ENCODE data around the gene IP6K2. TPM values are rescaled to one million over a fixed set of nuclear protein-coding genes. Genes with fewer than 3 reads are reported as not detected.

IP6K2 gene
- total RNA-seq, 3 donors from 2014 or later: 84.0 to 185 (median 126) TPM

DNA sequence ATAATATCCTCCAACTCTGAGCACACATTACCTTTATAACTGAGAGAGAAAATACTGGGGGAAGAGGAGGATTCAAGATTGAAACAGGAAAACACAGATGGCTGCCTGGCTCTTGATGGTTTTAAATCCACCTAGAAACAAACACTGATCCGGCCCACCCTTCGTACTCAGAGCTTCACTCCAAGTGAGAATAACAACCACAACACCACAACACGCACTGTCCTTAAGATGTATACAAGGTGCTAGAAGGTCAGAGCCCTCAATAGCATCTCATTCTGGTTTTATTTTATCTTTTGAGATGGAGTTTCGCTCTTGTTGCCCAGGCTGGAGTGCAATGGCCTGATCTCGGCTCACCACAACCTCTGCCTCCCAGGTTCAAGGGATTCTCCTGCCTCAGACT, 9.9 kb downstream of the IP6K2 start:
- no peak for DNase-seq (ENCODE audit: low spot score in 2 of 2)
- H3K4me1 ChIP-seq: no peaks in the 10 kb centered on the region
- no peaks in the 10 kb centered on the region for H3K9me3 ChIP-seq
- H3K27me3 ChIP-seq: no peaks in the 10 kb centered on the region
- intact Hi-C loops (cut with DNase I; ENCODE audit: low total_unique reads): no loop called here
- no peaks in the 10 kb centered on the region for H3K36me3 ChIP-seq
- no peak overlapping the region for H3K4me3 ChIP-seq
- H3K27ac ChIP-seq: peak overlapping the region; percentile 48 to 68
- TF ChIP-seq, protein P1, sequence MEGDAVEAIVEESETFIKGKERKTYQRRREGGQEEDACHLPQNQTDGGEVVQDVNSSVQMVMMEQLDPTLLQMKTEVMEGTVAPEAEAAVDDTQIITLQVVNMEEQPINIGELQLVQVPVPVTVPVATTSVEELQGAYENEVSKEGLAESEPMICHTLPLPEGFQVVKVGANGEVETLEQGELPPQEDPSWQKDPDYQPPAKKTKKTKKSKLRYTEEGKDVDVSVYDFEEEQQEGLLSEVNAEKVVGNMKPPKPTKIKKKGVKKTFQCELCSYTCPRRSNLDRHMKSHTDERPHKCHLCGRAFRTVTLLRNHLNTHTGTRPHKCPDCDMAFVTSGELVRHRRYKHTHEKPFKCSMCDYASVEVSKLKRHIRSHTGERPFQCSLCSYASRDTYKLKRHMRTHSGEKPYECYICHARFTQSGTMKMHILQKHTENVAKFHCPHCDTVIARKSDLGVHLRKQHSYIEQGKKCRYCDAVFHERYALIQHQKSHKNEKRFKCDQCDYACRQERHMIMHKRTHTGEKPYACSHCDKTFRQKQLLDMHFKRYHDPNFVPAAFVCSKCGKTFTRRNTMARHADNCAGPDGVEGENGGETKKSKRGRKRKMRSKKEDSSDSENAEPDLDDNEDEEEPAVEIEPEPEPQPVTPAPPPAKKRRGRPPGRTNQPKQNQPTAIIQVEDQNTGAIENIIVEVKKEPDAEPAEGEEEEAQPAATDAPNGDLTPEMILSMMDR (IDR thresholded peaks at IDR 0.05): no peak
- TF ChIP-seq POLR2A (IDR thresholded peaks at IDR 0.05): no peak
- TF ChIP-seq POLR2AphosphoS5 (IDR thresholded peaks at IDR 0.05): no peak

DNA sequence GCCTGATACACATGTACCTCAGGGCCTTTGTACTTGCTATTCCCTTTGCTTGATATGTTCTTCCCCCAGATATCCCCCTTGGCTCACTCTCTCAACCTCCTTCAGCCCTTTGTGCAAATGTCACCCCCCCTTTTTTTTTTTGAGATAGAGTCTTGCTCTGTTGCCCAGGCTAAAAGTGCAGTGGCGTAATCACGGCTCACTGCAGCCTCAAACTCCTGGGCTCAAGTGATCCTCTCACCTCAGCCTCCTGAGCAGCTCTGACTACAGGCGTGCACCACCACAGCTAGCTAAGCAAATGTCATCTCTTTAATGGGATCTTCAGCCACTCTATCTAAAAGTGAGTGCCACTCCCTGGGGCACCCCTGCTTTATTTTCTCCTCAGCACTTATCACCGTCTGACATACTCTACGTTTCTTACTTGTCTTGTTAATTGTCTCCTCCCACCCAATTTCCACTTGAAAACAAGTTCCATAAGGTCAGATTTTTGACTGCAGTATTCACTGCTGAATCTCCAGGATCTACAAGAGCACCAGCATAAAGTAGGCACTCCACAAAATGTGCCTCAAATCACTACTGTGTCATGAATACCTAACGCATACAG, 14.6 kb downstream of the IP6K2 start:
- TF ChIP-seq POLR2AphosphoS5 (IDR thresholded peaks at IDR 0.05) (no peak), POLR2A (IDR thresholded peaks at IDR 0.05) (no peak)
- TF ChIP-seq, protein P1 (IDR thresholded peaks at IDR 0.05): no peak
- DNase-seq (ENCODE audit: low spot score in 2 of 2): no peak
- Histone ChIP-seq H3K36me3 (no peaks in the 10 kb centered on the region), H3K4me1 (no peaks in the 10 kb centered on the region), H3K9me3 (no peaks in the 10 kb centered on the region), H3K4me3 (no peak overlapping the region), H3K27me3 (no peaks in the 10 kb centered on the region), H3K27ac (peak overlapping the region; percentile 10 to 23)
- intact Hi-C loops (cut with DNase I; ENCODE audit: low total_unique reads): no loop called here

DNA sequence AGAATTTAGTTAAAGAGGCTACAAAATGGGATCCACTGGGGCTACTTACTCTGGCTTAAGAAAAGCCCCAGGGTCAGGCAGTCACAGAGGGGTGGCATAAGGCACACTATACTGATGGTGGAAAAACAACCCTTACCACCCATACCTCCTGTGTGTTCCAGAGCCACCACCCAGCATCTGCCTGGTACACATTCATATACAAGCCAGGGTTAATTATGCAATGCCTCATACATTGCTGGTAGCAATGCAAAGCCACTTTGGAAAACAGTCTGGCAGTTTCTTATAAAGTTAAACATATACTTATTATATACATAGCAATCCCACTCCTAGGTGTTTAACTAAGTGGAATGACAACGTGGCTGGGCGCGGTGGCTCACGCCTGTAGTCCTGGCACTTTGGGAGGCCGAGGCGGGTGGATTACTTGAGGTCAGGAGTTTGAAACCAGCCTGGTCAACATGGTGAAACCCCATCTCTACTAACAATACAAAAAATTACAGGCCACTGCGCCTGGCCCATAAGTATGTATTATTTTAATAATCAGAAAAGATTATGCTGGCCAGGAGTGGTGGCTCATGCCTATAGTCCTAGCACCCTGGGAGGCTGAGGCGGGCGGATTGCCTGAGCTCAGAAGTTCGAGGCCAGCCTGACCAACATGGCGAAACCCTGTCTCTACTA, 16.2 kb downstream of the IP6K2 start:
- Histone ChIP-seq H3K27ac (peak overlapping the region in 1 of 2 donors; percentile 21), H3K4me3 (no peak overlapping the region), H3K36me3 (no peaks in the 10 kb centered on the region), H3K4me1 (peaks cover 0 to 5% of the 10 kb centered on the region in 2 donors), H3K27me3 (no peaks in the 10 kb centered on the region), H3K9me3 (no peaks in the 10 kb centered on the region)
- intact Hi-C loops (cut with DNase I; ENCODE audit: low total_unique reads): no loop called here
- TF ChIP-seq, protein P1 (IDR thresholded peaks at IDR 0.05): no peak
- TF ChIP-seq POLR2A (IDR thresholded peaks at IDR 0.05): no peak
- TF ChIP-seq POLR2AphosphoS5 (IDR thresholded peaks at IDR 0.05): no peak
- no peak for DNase-seq (ENCODE audit: low spot score in 2 of 2)

DNA sequence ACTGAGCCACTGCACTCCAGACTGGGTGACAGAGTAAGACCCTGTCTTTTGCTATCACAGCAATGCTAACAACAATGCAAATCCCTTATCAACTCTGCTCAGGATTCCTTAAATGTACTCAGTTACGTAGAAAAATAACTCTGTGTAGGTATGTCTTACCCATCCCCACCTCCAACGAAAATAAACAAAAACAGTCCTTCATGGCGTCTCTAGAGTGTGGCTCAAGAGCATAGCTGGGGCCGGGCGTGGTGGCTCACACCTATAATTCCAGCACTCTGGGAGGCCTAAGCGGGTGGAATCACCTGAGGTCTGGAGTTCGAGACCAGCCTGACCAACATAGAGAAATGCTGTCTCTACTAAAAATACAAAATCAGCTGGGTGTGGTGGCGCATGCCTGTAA, 18.1 kb downstream of the IP6K2 start:
- Histone ChIP-seq H3K4me3 (no peak overlapping the region), H3K9me3 (no peaks in the 10 kb centered on the region), H3K36me3 (no peaks in the 10 kb centered on the region), H3K4me1 (peaks cover 0 to 5% of the 10 kb centered on the region in 2 donors), H3K27me3 (no peaks in the 10 kb centered on the region), H3K27ac (no peak overlapping the region)
- TF ChIP-seq POLR2AphosphoS5 (IDR thresholded peaks at IDR 0.05): no peak
- TF ChIP-seq, protein P1 (IDR thresholded peaks at IDR 0.05): no peak
- no peak for TF ChIP-seq POLR2A (IDR thresholded peaks at IDR 0.05)
- no peak for DNase-seq (ENCODE audit: low spot score in 2 of 2)
- intact Hi-C loops (cut with DNase I; ENCODE audit: low total_unique reads): no loop called here

DNA sequence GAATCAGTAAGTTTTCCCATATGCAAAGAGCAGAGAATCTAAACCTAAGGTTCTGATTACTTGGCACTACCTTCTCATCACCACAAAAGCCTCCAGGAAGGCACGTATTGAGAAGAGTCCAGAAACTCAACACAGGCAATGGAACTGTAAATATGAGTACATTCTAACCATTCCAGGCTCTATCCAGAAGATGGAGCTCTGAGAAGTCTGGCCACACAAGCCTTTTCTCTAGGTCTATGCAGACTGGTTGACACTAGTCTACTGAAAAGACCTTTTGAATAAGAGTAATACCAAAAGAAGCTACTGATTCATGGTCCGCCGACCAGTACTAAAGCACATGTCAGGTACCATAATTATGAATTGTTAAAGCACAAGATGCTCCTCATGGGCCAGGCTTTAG, 19.1 kb downstream of the IP6K2 start:
- TF ChIP-seq, protein P1 (IDR thresholded peaks at IDR 0.05): no peak
- TF ChIP-seq POLR2A (IDR thresholded peaks at IDR 0.05) (no peak), POLR2AphosphoS5 (IDR thresholded peaks at IDR 0.05) (no peak)
- DNase-seq (ENCODE audit: low spot score in 2 of 2): no peak
- no peaks in the 10 kb centered on the region for H3K27me3 ChIP-seq
- peaks cover 2% of the 10 kb centered on the region for H3K36me3 ChIP-seq
- intact Hi-C loops (cut with DNase I; ENCODE audit: low total_unique reads): no loop called here
- peaks cover 0 to 5% of the 10 kb centered on the region in 2 donors for H3K4me1 ChIP-seq
- H3K27ac ChIP-seq: peak overlapping the region; percentile 6 to 36
- H3K4me3 ChIP-seq: no peak overlapping the region
- no peaks in the 10 kb centered on the region for H3K9me3 ChIP-seq
